Tibial artery (tissue), 4 donors: ENCODE data around the gene ABHD6.

Experiments
- DNase-seq, 2 donors: peaks; one replicate each; pipeline ENCODE4 v3.0.0-alpha.2; 2019
- H3K27ac ChIP-seq, 2 donors: fragments of 200-600 bp; sonication (generic) in 1 of 2; 1 replicate in 1 of 2; 2 replicates in 1 of 2; pipeline ENCODE4 v1.5.1; 2018 to 2019; ENCODE audit warnings: mild to moderate bottlenecking in 1 of 2
- H3K27me3 ChIP-seq, 2 donors: fragments of 200-600 bp; sonication (generic) in 1 of 2; one replicate each; pipeline versions ENCODE4 v1.5.1 to v1.6.0; 2016 to 2019
- H3K36me3 ChIP-seq, 3 donors: fragments of 200-600 bp; sonication (generic) in 2 of 3; one replicate each; pipeline ENCODE4 v1.5.1; 2016 to 2019; ENCODE audit warnings: mild to moderate bottlenecking in 2 of 3
- H3K4me1 ChIP-seq, 4 donors: fragments of 200-600 bp; sonication (generic) in 2 of 4; 1 replicate in 3 of 4; 2 replicates in 1 of 4; pipeline ENCODE4 v1.5.1; 2016 to 2019
- H3K4me3 ChIP-seq, 2 donors: fragments of 200-600 bp; sonication (generic) in 1 of 2; 1 replicate in 1 of 2; 2 replicates in 1 of 2; pipeline ENCODE4 v1.5.1; 2018 to 2019; ENCODE audit warnings: mild to moderate bottlenecking in 2 of 2
- H3K9me3 ChIP-seq, 3 donors: fragments of 200-600 bp; sonication (generic) in 1 of 3; one replicate each; pipeline ENCODE4 v1.5.1; 2016 to 2019
- CTCF ChIP-seq, 2 experiments: fragments of 200-600 bp in 1 of 2; fragments of 450-650 bp in 1 of 2; IDR thresholded peaks; one replicate each; pipeline ENCODE4 v1.5.1; 2017 to 2019; ENCODE audit warnings: antibody characterized with exemption in 2 of 2, mild to moderate bottlenecking in 1 of 2, moderate library complexity in 1 of 2
- intact Hi-C: fragments of 100-400 bp; cut with DNase I; formaldehyde crosslinking; loops from one replicate; pipeline ENCODE4 v1.15.0; 2023; ENCODE audit warnings: low total_unique reads

ABHD6 gene

DNA sequence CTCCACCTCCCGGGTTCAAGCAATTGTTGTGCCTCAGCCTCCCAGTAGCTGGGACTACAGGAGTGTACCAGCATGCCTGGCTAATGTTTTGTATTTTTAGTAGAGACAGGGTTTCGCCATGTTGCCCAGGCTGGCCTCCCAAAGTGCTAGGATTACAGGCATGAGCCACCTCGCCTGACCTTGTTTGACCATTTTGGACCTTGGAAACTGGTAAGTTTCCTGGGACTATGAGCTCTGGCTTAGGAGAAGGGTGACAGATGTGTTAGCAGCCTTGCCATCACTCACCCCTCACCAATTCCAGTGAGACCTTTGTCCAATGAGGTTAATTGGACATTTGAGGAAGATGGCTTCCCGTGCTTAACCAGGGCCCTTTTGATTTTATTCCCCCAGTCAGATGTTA is 46.7 kb upstream of the ABHD6 start:
- Histone ChIP-seq H3K4me1 (no peaks in the 10 kb centered on the region), H3K36me3 (no peaks in the 10 kb centered on the region), H3K27me3 (no peaks in the 10 kb centered on the region), H3K4me3 (no peak overlapping the region), H3K27ac (no peak overlapping the region), H3K9me3 (no peaks in the 10 kb centered on the region)
- no peak for TF ChIP-seq CTCF (IDR thresholded peaks at IDR 0.05)
- intact Hi-C loops, result loop anchor here (5.0 kb wide), 1 partner anchor 111 kb away; no protein-coding TSS in a partner anchor
- DNase-seq, result no peak

- Histone ChIP-seq H3K9me3 (no peaks in the 10 kb centered on the region), H3K27ac (no peak overlapping the region), H3K36me3 (no peaks in the 10 kb centered on the region), H3K4me3 (no peak overlapping the region), H3K27me3 (no peaks in the 10 kb centered on the region), H3K4me1 (no peaks in the 10 kb centered on the region)
- no peak for TF ChIP-seq CTCF (IDR thresholded peaks at IDR 0.05)
- intact Hi-C loops, result loop anchor here (5.0 kb wide), 1 partner anchor 111 kb away; no protein-coding TSS in a partner anchor
- DNase-seq, result no peak
Observed at GRCh38 chr3:58191361-58191991, 46.1 kb upstream of the ABHD6 start.

DNA sequence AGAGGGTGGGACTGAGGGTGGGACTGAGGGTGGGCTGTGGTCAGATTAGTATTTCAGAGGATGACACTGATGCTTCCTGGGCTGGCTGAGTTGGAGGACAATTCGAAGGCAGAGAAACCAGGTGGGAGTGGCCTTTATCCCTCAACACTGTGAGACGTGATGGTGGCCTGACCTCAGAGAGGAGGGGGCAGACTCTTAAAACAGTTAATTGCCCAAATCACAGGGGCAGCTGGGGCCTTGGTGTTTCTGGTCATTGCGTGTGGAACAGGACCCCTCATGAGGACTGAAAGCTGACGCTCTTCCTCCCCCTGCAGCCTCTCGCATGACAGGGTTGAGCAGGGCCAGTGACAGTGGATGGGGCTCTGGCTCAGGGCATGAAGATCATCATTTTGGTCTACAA is 45.5 kb upstream of the ABHD6 start:
- Histone ChIP-seq H3K4me1 (no peaks in the 10 kb centered on the region), H3K9me3 (no peaks in the 10 kb centered on the region), H3K27me3 (no peaks in the 10 kb centered on the region), H3K27ac (no peak overlapping the region), H3K36me3 (no peaks in the 10 kb centered on the region), H3K4me3 (no peak overlapping the region)
- no peak for TF ChIP-seq CTCF (IDR thresholded peaks at IDR 0.05)
- intact Hi-C loops, result loop anchor here (5.0 kb wide), 1 partner anchor 110 kb away; no protein-coding TSS in a partner anchor
- no peak for DNase-seq

DNA sequence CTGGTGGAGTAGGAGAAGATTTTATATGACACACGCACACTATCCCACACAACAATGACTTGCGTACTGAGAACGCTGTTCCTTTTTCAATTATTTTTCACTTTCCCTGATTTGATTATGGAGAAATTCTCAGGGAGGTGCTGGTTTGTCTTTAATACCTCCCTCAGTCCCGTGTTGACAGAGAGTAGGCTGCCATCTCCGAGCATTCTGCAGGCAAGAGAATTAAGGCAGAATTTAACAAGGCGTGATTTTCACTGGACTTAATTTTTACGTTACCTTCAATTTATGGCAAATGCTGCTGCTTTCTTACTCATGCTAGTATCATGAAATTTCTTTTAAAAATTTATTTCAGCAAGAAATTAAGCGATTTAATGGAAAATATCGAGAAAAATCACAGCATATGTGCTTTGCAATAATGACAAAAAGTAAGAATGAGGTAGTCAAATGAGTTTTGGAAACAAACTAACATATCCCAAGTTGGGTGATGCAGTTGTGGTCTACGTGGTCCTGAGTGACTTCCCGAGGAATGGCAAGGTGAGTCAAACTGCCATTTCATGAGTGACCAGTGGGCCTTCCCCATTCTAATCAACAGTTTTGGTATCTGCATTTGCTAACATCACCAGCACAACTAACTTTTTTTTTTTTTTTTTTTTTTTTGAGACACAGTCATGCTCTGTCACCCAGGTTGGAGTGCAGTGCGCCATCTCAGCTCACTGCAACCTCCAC is 43.7 kb upstream of the ABHD6 start:
- Histone ChIP-seq H3K4me1 (peaks cover 0 to 9% (median 7%) of the 10 kb centered on the region in 4 donors), H3K36me3 (no peaks in the 10 kb centered on the region), H3K9me3 (no peaks in the 10 kb centered on the region), H3K4me3 (no peak overlapping the region), H3K27ac (no peak overlapping the region), H3K27me3 (no peaks in the 10 kb centered on the region)
- intact Hi-C loops, result loop anchor here (5.0 kb wide), 1 partner anchor 108 kb away; no protein-coding TSS in a partner anchor
- TF ChIP-seq CTCF (IDR thresholded peaks at IDR 0.05), result no peak
- DNase-seq, result no peak

DNA sequence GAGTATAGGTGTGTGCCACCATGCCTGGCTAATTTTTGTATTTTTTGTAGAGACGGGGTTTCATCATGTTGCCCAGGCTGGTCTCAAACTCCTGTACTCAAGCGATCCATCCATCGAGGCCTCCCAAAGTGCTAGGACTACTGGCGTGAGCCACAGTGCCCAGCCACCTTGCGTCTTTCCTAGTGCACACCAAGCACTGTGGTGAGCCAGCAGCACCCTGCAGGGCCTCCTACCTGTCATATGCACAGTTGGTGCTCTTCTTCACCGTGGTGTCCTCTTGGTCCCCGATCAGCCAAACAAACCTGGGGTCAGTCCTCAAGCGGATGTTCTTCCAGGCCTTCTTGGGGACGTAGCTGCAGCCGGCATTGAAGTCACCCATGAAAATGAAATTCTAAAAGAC is 40.0 kb upstream of the ABHD6 start:
- no peaks in the 10 kb centered on the region for H3K36me3 ChIP-seq
- no peak overlapping the region for H3K27ac ChIP-seq
- peaks cover 0 to 18% (median 12%) of the 10 kb centered on the region in 4 donors for H3K4me1 ChIP-seq
- no peaks in the 10 kb centered on the region for H3K9me3 ChIP-seq
- no peak for DNase-seq
- no peak for TF ChIP-seq CTCF (IDR thresholded peaks at IDR 0.05)
- no peaks in the 10 kb centered on the region for H3K27me3 ChIP-seq
- intact Hi-C loops, result no loop called here
- no peak overlapping the region for H3K4me3 ChIP-seq
